Lung microvascular endothelial cell (primary cell): Measurements from ENCODE around the gene PPRC1. TPM values are rescaled to one million over a fixed set of nuclear protein-coding genes. Genes with fewer than 3 reads are reported as not detected.

Source experiments
- DNase-seq, 2 donors: peaks; one replicate each; pipeline versions ENCODE4 v3.0.0 to v3.0.0-alpha.2; 2010; ENCODE audit warnings: low read depth in 2 of 2
- total RNA-seq: library from RNA; depleted of rRNA; stranded (reverse); fragments of >200 nt; gene quantifications from 2 replicates; pipeline ENCODE4 v1.2.1, GENCODE V29; 2014

The PPRC1 gene
- total RNA-seq, 1 donor from 2014 or later: 8.9 TPM

DNA sequence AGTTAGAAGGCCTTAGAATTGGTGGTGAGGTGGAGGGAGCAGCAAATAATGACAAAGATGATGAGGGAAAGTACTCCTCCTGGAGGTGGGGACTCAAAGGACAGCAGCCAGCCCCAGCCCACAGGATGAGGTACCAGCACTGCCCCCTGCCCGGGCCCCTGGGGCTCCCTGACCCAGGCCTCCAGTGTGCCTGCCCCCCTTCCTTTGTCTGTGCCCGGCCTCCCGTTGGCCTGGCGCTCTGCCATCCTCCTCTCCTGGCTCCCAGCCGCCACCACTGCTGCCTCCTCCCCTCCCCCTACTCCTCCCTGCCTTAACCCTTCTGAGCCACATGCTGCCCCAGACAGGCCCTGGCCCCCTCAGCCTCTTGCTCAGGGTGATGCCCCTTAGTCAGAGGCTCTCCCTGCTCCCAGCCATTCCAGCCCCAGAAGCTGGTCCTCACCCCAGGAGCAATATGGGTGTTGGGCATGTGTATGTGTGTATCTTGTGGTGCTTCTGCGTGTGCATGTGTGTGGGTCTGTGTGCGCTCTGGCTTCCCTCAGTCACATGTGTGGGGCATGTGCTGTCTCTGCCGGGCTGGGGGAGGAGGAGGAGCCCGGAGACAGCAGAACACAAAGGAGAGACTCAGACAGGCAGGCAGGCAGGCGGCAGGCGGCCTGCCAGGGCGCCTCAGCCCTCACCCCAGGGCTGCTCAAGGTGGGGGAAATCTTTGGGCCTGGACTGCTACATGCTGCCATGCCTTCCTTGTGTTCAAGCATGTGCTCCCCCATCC, 15.3 kb upstream of the PPRC1 start:
- peak; percentile 63 to 71 for DNase-seq

DNA sequence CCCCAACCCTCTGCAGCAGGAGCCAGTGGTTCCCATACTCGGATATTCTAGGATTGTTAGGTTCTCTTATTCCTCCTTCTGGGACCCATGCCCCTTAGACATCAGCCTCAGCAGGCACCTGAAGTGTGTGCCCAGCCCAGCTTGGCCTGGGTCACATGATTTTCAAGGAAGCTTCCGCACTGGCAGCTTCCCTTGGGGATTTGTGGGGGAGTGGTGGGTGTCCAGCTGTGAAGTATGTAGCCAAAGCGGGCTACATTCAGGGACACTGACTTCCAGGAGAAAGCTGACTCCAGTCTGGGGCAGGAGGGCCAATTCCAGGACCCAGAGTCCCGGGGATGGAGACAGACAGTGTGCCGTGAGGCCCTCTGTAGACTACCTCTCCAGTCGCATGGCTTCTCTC, 14.0 kb upstream of the PPRC1 start:
- peak in 1 of 2 donors; percentile 32 for DNase-seq

- DNase-seq: peak; percentile 62 to 84
Observed at GRCh38 chr10:102119417-102120141, 13.3 kb upstream of the PPRC1 start.

DNA sequence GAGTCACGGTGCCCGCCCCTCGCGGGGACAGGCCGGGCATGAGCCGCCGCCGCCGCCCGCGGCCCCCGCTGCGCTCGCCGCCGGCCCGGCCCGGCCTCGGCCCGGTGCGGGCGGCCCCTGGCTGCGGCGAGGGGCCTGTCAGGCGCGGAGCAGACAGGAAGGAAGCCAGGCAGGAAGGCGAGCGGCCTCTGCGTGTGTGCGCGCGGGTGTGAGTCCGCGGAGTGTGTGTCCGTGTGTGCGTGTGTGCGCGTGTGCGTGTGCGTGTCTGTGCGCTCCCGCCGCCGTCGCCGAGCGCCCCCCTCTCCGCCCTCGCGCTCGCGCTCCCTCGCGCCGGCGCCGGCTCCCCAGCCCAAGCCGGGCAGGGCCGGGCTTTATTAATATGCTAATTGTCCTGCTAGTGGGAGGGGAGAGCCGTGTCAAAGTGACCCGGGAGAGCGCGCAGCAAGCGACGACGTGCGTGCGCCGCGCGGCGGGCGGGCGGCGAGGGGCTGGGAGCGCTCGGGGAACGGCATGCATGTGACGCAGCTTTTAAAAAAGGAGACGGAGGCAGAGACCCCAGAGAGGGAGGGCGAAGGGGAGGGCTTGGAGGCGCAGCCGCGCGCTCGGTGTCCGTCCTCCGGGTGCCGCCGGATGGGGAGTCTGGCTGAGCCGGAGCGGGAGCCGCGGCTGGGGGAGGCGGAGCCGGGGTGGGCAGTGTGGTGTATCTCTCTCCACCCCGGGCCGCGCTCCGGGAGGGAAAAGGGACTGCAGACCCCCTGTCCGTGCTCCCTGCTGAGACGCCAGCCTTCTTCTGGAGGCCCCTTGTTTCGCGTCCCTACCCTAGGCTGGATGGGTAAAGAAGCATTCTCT, 12.5 kb upstream of the PPRC1 start, which contains the start of gene LDB1:
LDB1 (minus strand) TSS at position 227 of the 849 bp plus-strand sequence. CDS start 258 bp downstream, outside the sequence.
- DNase-seq: peak; percentile 76 to 91

- DNase-seq: no peak
Observed at GRCh38 chr10:102120991-102121738, 11.7 kb upstream of the PPRC1 start.

DNA sequence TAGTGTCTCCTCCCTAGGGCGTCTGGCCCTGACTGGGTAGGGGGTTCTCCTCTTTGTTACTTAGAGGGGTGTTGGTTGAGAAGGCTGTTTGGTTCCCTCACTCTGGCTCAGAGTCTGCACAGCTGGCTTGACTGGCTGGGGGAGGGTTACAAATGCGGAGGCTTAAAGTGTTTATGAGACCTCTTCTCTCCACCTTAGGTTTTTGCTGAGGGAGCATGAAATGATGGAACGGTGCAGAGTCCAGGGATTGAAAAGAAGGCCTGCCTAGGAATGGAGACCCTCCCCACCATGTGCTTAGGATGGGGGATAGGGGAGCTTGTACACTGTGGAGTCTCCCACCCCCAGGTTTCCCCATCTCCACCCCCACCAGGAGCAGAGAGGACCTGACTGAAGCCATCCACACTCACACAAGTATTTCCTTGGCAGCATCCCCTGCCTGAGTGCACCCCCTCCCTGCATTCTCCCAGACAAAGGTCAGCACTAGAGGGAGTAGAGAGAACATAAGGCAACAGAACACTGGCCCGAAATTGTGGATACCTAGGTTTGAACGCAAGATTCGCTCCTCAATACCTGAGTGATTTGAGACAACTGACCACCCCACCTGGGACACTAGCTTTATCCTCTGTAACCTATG, 11.0 kb upstream of the PPRC1 start:
- no peak for DNase-seq

DNA sequence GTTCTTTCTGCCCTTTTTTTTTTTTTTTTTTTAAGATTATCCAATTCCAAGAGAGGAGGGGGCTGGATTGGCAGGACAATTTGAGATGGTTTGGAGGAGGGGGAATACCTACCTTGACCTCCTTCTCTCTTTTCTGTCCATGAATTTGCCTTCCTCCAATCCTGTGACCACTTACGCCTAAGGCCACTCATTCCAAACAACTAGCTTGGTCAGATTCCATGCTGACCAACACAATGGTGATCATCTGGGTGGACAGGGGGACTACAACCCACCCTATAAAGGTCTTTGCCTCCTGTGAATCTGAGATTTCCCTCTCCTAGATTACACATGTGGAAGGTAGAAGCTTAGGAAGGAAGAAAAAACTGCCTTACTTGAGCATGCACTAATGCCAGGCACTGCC, 10.4 kb upstream of the PPRC1 start:
- DNase-seq: no peak

- DNase-seq: no peak
Observed at GRCh38 chr10:102123223-102123622, 9.6 kb upstream of the PPRC1 start.

- DNase-seq: peak in 1 of 2 donors; percentile 25
Observed at GRCh38 chr10:102131286-102132170, 1.3 kb upstream of the PPRC1 start.

DNA sequence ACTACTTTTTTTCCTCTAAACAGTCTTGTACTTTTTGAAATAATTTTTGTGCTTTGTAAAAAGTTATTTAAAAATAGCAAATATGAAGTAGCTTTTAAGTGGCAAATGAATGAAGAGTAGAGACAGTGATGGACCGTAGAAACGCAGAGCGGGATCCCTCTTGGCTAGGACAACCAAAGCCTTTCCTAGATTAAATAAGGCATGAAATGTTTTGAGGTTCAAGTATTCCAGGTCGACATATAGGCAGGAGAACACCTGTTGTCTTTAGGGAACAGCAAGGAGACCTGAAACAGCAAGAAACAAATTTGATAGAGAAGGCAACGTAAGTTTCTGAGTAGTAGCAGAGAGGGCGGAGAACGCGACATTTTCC, 662 bp upstream of the PPRC1 start:
- DNase-seq: no peak

DNA sequence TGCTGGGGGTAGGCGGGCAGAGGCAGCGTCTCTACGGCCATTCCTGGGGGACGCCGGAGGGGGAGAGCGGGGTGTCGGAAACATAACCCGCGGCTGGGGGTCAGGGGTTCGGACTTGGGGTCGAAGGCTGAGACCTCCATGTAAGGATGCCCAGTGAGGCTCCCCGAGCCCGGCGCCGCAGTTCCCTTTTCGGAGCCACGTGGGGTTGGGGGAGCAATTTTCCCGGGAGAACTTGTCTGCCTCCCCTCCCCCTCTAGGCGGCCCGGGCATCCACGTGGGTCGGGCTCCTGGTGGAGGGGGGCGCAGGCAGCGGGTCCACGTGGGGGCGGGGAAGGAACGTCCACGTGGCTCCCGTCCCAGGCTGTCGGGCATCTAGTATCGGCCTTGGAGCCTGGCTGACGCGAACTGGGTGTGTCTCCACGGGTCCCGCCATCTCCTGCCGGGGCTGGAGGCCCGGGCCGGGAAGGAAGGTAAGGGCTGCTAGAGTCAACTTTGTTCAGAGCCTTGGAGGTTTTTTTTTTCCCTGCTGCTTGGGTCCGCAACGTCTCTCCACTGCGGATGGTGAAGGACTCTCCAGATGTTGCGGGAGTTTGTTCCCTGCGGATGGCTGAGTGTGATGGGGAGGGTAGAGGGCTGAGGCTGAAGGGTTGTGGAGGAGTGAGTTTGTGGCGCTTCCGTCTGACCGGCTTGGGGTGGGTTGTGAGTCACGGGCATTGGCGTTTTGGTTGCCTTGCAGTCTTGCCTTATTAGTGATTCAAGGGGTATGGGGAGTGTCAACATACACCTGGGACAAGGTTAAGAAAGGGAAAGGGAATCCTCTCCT, 744 bp downstream of the PPRC1 start:
- DNase-seq: peak; percentile 70 to 80

- no peak for DNase-seq
Observed at GRCh38 chr10:102134416-102134815, 1.6 kb downstream of the PPRC1 start.

DNA sequence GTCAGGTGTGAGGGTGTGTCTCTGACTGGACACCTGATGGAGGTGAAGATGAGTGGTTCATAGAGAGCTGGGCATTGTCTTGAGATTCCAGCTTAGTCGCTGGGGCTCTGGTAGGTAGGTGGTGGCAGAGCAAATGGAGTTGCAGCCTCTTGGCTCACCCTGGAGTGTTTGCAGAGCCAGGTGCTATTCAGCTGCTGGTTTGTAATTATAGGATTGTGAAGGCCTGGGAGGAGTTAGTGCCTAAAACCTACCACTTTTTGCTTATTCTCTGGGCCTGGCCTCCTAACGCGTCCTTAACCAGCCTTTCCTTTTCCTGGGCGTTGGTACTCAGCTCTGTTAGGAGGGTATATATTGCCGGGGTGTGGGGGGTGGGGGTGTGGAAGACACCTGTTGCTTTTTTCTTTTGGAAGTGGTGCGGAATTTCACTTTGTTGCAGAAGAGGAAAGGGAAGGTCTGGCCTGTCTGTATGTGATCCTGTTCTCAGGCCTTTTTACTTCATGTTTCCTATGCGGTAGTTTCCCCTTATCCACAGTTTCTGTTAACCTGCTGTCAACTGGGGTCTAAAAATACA, 3.2 kb downstream of the PPRC1 start:
- no peak for DNase-seq

- DNase-seq: no peak
Observed at GRCh38 chr10:102139281-102140110, 6.7 kb downstream of the PPRC1 start.

- DNase-seq: no peak
Observed at GRCh38 chr10:102140218-102140617, 7.4 kb downstream of the PPRC1 start.

GRCh38 chr10:102140913-102141540, 8.2 kb downstream of the PPRC1 start:
- DNase-seq: no peak

DNA sequence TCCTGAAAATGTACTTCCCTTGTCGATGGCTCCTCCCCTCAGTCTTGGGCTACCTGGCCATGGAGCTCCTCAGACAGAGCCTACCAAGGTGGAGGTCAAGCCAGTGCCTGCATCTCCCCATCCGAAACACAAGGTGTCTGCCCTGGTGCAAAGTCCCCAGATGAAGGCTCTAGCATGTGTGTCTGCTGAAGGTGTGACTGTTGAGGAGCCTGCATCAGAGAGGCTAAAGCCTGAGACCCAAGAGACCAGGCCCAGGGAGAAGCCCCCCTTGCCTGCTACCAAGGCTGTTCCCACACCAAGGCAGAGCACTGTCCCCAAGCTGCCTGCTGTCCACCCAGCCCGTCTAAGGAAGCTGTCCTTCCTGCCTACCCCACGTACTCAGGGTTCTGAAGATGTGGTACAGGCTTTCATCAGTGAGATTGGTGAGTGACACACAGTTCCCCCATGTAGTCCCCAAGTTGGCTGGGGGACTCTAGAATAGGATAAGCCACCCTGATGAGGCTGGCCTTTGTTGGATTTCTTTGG, 8.8 kb downstream of the PPRC1 start:
- no peak for DNase-seq
